SK-N-MC (cell line): ENCODE measurements around the gene CTSZ.

ENCODE experiments used
- EZH2 ChIP-seq: fragments of 200-600 bp; sonication (generic); IDR thresholded peaks from one replicate; pipeline ENCODE4 v1.6.1; 2017; ENCODE audit warnings: antibody characterized with exemption
- FOXP2 ChIP-seq: optimal IDR thresholded peaks from 2 replicates; pipeline ENCODE3; 2011; ENCODE audit warnings: mild to moderate bottlenecking, moderate library complexity; ENCODE audit not compliant: insufficient read depth; ENCODE audit errors: extremely low read length, control extremely low read depth
- POLR2AphosphoS5 ChIP-seq: IDR thresholded peaks from 2 replicates; pipeline ENCODE4 v1.6.1; 2012; ENCODE audit warnings: mild to moderate bottlenecking, low read depth, low read length, borderline replicate concordance

DNA sequence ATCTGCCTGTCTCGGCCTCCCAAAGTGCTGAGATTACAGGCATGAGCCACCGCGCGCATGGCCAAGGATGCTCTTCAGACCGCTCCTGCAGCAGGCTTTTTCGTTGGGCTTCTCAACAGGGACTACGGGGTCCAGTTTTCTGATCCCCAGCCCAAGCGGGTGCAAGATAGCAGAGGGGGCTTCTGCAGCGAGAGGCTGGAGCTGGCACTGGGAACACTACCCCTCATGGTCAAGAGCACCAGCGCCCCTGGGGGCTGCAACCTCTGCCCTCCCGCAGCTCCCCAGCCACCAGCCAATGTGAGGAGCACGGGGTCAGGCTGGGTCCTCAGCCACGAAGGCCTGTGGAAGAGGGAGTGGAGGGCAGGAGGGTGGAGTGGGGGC lies 6.0 kb downstream of the CTSZ start:
- TF ChIP-seq EZH2 (no peak), POLR2AphosphoS5 (no peak), FOXP2 (no peak)
